Endothelial cell of umbilical vein (primary cell): Measurements from ENCODE around the gene TRAF1. TPM values are rescaled to one million over a fixed set of nuclear protein-coding genes. Genes with fewer than 3 reads are reported as not detected.

Experiments
- BruUV-seq: library from RNA; stranded (reverse); fragments of 400-500 nt; replicated peaks from 2 replicates; lab custom pipeline; 2021; lab: Mats Ljungman, UMichigan
- CTCF ChIA-PET: fragments of 300-600, 350-600 bp; sonication (Branson Sonifier 250); formaldehyde crosslinking; loops from one replicate; lab custom pipeline; 2021; ENCODE audit warnings: antibody characterized with exemption, inconsistent platforms; lab: Charles Lee
- POLR2A ChIA-PET: fragments of 300-600, 350-600 bp; sonication (Branson Sonifier 250); formaldehyde crosslinking; loops from one replicate; lab custom pipeline; 2021; ENCODE audit warnings: antibody characterized with exemption, inconsistent platforms; lab: Charles Lee
- DNase-seq: peaks from one replicate; pipeline ENCODE4 v3.0.0-alpha.2; 2011; ENCODE audit warnings: low read depth, low spot score
- FAIRE-seq: peaks from 2 replicates; lab custom pipeline; 2011; peaks lifted over from hg19 to GRCh38; lab: Jason Lieb, UNC
- H2AFZ ChIP-seq: 2 replicates; pipeline ENCODE4 v1.6.0; 2012; ENCODE audit warnings: low read depth, low read length, control low read depth, inconsistent platforms
- H3K27ac ChIP-seq: 2 replicates; pipeline ENCODE4 v1.5.1; 2011; ENCODE audit warnings: low read depth, mild to moderate bottlenecking, control low read depth, low read length, moderate library complexity; ENCODE audit not compliant: insufficient read depth
- H3K27me3 ChIP-seq, 2 experiments: 2 replicates each; pipeline versions ENCODE4 v1.6.0 to v1.6.1; 2011; ENCODE audit warnings: low read length in 2 of 2, mixed read lengths in 1 of 2; ENCODE audit not compliant: control insufficient read depth in 2 of 2, insufficient read depth in 2 of 2
- H3K36me3 ChIP-seq, 2 experiments: 2 replicates in 1 of 2; 3 replicates in 1 of 2; pipeline ENCODE4 v1.5.1; 2011; ENCODE audit warnings: low read length in 2 of 2, mild to moderate bottlenecking in 1 of 2, moderate library complexity in 1 of 2; ENCODE audit not compliant: control insufficient read depth in 2 of 2, insufficient read depth in 2 of 2; ENCODE audit errors: extremely low read depth in 1 of 2
- H3K4me1 ChIP-seq: 3 replicates; pipeline ENCODE4 v1.5.1; 2011; ENCODE audit warnings: mild to moderate bottlenecking, low read length; ENCODE audit not compliant: control insufficient read depth, insufficient read depth; ENCODE audit errors: extremely low read depth
- H3K4me2 ChIP-seq: 2 replicates; pipeline ENCODE4 v1.6.1; 2011; ENCODE audit warnings: low read length, control low read depth, mixed read lengths; ENCODE audit not compliant: insufficient read depth
- H3K4me3 ChIP-seq, 3 experiments: fragments of 200-600 bp in 1 of 3; sonication (generic), shearing (Covaris generic) in 1 of 3; replicated peaks in 1 of 3; 2 replicates each; pipeline ENCODE4 v1.5.1; 2011 to 2016; ENCODE audit warnings: control low read depth in 3 of 3, low read length in 3 of 3, mild to moderate bottlenecking in 2 of 3, inconsistent platforms in 1 of 3, low read depth in 1 of 3, moderate library complexity in 1 of 3; ENCODE audit not compliant: insufficient read depth in 1 of 3
- H3K79me2 ChIP-seq: 2 replicates; pipeline ENCODE4 v1.6.0; 2012; ENCODE audit warnings: low read length, inconsistent platforms; ENCODE audit not compliant: control insufficient read depth, insufficient read depth
- H3K9ac ChIP-seq: replicated peaks from 2 replicates; pipeline ENCODE3; 2011; ENCODE audit warnings: low read length, control low read depth; ENCODE audit not compliant: insufficient read depth; ENCODE audit errors: extremely low read depth
- H3K9me1 ChIP-seq: replicated peaks from 3 replicates; pipeline ENCODE4 v1.6.0; 2011; ENCODE audit warnings: mild to moderate bottlenecking, low read length; ENCODE audit not compliant: control insufficient read depth, insufficient read depth; ENCODE audit errors: extremely low read depth
- H3K9me3 ChIP-seq: replicated peaks from 2 replicates; pipeline ENCODE4 v1.5.1; 2012; ENCODE audit warnings: low read length, inconsistent platforms; ENCODE audit not compliant: control insufficient read depth, insufficient read depth
- H4K20me1 ChIP-seq: replicated peaks from 2 replicates; pipeline ENCODE3; 2011; ENCODE audit warnings: mild to moderate bottlenecking, low read length; ENCODE audit not compliant: control insufficient read depth, insufficient read depth; ENCODE audit errors: extremely low read depth
- CTCF ChIP-seq, 2 donors: IDR thresholded peaks; 1 replicate in 1 of 2; 2 replicates in 1 of 2; pipeline ENCODE4 v1.5.1; 2011; ENCODE audit warnings: low read length in 2 of 2, mild to moderate bottlenecking in 2 of 2, moderate library complexity in 2 of 2, control low read depth in 1 of 2, inconsistent platforms in 1 of 2, low read depth in 1 of 2; ENCODE audit not compliant: insufficient read depth in 1 of 2; ENCODE audit errors: extremely low read depth in 1 of 2
- EZH2 ChIP-seq: IDR thresholded peaks from 2 replicates; pipeline ENCODE4 v1.6.1; 2012; ENCODE audit warnings: borderline replicate concordance, low read depth, mild to moderate bottlenecking, moderate library complexity, low read length, inconsistent platforms; ENCODE audit not compliant: severe bottlenecking
- FOS ChIP-seq: IDR thresholded peaks from 2 replicates; pipeline ENCODE4 v1.6.1; 2011; ENCODE audit warnings: mild to moderate bottlenecking, low read length, moderate library complexity, borderline replicate concordance; ENCODE audit not compliant: insufficient read depth
- GATA2 ChIP-seq: IDR thresholded peaks from 2 replicates; pipeline ENCODE4 v1.7.0; 2011; ENCODE audit warnings: low read depth, mild to moderate bottlenecking, moderate library complexity, mixed read lengths, low read length; ENCODE audit not compliant: insufficient read length, insufficient read depth
- JUN ChIP-seq: IDR thresholded peaks from 2 replicates; pipeline ENCODE4 v1.6.1; 2011; ENCODE audit warnings: borderline replicate concordance, low read depth; ENCODE audit not compliant: insufficient read length, insufficient read depth
- MAX ChIP-seq: IDR thresholded peaks from 2 replicates; pipeline ENCODE4 v1.6.1; 2011; ENCODE audit not compliant: insufficient read depth, insufficient read length
- MYC ChIP-seq: IDR thresholded peaks from one replicate; pipeline ENCODE4 v1.6.1; 2011; ENCODE audit warnings: mild to moderate bottlenecking, low read depth, low read length
- POLR2A ChIP-seq: IDR thresholded peaks from 2 replicates; pipeline ENCODE4 v1.6.1; 2012; ENCODE audit warnings: low read depth, mild to moderate bottlenecking, control low read depth, low read length
- POLR2AphosphoS5 ChIP-seq: IDR thresholded peaks from 2 replicates; pipeline ENCODE4 v1.6.1; 2012; ENCODE audit warnings: low read depth, mild to moderate bottlenecking, control low read depth, low read length, moderate library complexity; ENCODE audit not compliant: insufficient read depth
- dilution Hi-C: fragments of 300-500 bp; cut with MboI; formaldehyde crosslinking; loops from one replicate; pipeline ENCODE4 v1.15.0; 2019; ENCODE audit warnings: low sequenced_read_pairs; ENCODE audit not compliant: extremely low pct_ligation_motif_present
- intact Hi-C: fragments of 100-400 bp; cut with micrococcal nuclease; formaldehyde crosslinking; loops from one replicate; pipeline ENCODE4 v1.10.0; 2022
- polyA plus RNA-seq, 4 experiments: library from polyadenylated mRNA; depleted of rRNA in 3 of 4; stranded (reverse) in 3 of 4; unstranded in 1 of 4; fragments of >200 nt; gene quantifications; 2 replicates each; pipeline versions ENCODE4 v1.2.1 to v1.2.3, GENCODE V29; 2011 to 2012; ENCODE audit warnings: missing spikeins in 1 of 4
- total RNA-seq: library from RNA; stranded (reverse); gene quantifications from 2 replicates; pipeline ENCODE4 v1.2.3, GENCODE V29; 2021

The TRAF1 gene
- total and polyA plus RNA-seq, 2 donors (not counting 3 experiments of a cell fraction or from before 2014, with no cell fraction given) = 2.0 to 2.6 TPM

GRCh38 chr9:120904978-120905301 is 21.7 kb downstream of the TRAF1 start:
- Histone ChIP-seq H3K4me3 (no peak overlapping the region), H3K27ac (no peak overlapping the region), H2AFZ (no peak overlapping the region), H4K20me1 (no peaks in the 10 kb centered on the region), H3K79me2 (no peaks in the 10 kb centered on the region), H3K9me1 (no peaks in the 10 kb centered on the region), H3K4me2 (no peak overlapping the region), H3K4me1 (peaks cover 2% of the 10 kb centered on the region), H3K27me3 (no peaks in the 10 kb centered on the region), H3K9me3 (no peaks in the 10 kb centered on the region), H3K9ac (no peak overlapping the region), H3K36me3 (no peaks in the 10 kb centered on the region)
- TF ChIP-seq EZH2 (no peak), MYC (no peak), JUN (no peak)
- ChIA-PET CTCF (no interaction called here), POLR2A (no interaction called here)
- DNase-seq (no peak), FAIRE-seq (no peak)
- intact Hi-C loops (no loop called here), dilution Hi-C loops (no loop called here)
- no TSS peak for BruUV-seq

- H3K27ac ChIP-seq = no peak overlapping the region
- dilution Hi-C loops (no loop called here), intact Hi-C loops (no loop called here)
- no peaks in the 10 kb centered on the region for H4K20me1 ChIP-seq
- no peaks in the 10 kb centered on the region for H3K79me2 ChIP-seq
- POLR2A ChIA-PET = no interaction called here
- BruUV-seq = no TSS peak
- no peaks in the 10 kb centered on the region for H3K36me3 ChIP-seq
- no peak overlapping the region for H2AFZ ChIP-seq
- H3K4me2 ChIP-seq = no peak overlapping the region
- H3K9ac ChIP-seq = no peak overlapping the region
- FAIRE-seq = no peak
- no peak overlapping the region for H3K4me3 ChIP-seq
- no peaks in the 10 kb centered on the region for H3K4me1 ChIP-seq
- CTCF ChIA-PET = no interaction called here
- peaks cover 0 to 3% of the 10 kb centered on the region in 2 experiments for H3K27me3 ChIP-seq
- TF ChIP-seq MYC = no peak
- no peak for TF ChIP-seq POLR2A
- no peak for TF ChIP-seq FOS
- no peak for TF ChIP-seq CTCF (IDR thresholded peaks at IDR 0.05; ENCODE audit: extremely low read depth in 1 of 2, insufficient read depth in 1 of 2, low read depth in 1 of 2, low read length in 2 of 2)
- no peak for TF ChIP-seq MAX
- TF ChIP-seq GATA2 = no peak
- no peak for TF ChIP-seq JUN
- no peak for TF ChIP-seq POLR2AphosphoS5
- no peak for TF ChIP-seq EZH2
- no peaks in the 10 kb centered on the region for H3K9me1 ChIP-seq
- H3K9me3 ChIP-seq = no peaks in the 10 kb centered on the region
- DNase-seq = no peak
Observed at GRCh38 chr9:120904061-120904977, 22.3 kb downstream of the TRAF1 start.
